Psoas muscle (tissue), 8 donors: ENCODE data around the gene ZNF460. TPM values are rescaled to one million over a fixed set of nuclear protein-coding genes. Genes with fewer than 3 reads are reported as not detected.

ENCODE experiments used
- ATAC-seq, 4 donors: fragments of 200-7000 bp; cut with Tn5 transposase; one replicate each; pipeline ENCODE4 v1.9.1; 2020; ENCODE audit warnings: moderate library complexity in 3 of 4, mild to moderate bottlenecking in 2 of 4
- DNase-seq, 2 donors: peaks; one replicate each; pipeline ENCODE4 v3.0.0-alpha.2; 2020
- H3K27ac ChIP-seq: fragments of 200-600 bp; one replicate; pipeline ENCODE4 v1.8.0; 2022
- H3K27me3 ChIP-seq, 3 donors: fragments of 200-600 bp in 1 of 3; one replicate each; pipeline versions ENCODE4 v1.6.1 to v1.8.0; 2013 to 2022; ENCODE audit warnings: low read length in 2 of 3, mild to moderate bottlenecking in 2 of 3, moderate library complexity in 1 of 3; ENCODE audit not compliant: insufficient read depth in 3 of 3
- H3K36me3 ChIP-seq, 2 donors: fragments of 200-600 bp in 1 of 2; one replicate each; pipeline versions ENCODE4 v1.6.1 to v1.8.0; 2013 to 2022; ENCODE audit warnings: low read depth in 1 of 2, mild to moderate bottlenecking in 1 of 2, moderate library complexity in 1 of 2; ENCODE audit not compliant: insufficient read depth in 1 of 2
- H3K4me1 ChIP-seq: fragments of 200-600 bp; one replicate; pipeline ENCODE4 v1.8.0; 2022
- H3K4me3 ChIP-seq: fragments of 200-600 bp; one replicate; pipeline ENCODE4 v1.8.0; 2022; ENCODE audit warnings: mild to moderate bottlenecking
- H3K9me3 ChIP-seq: fragments of 200-600 bp; one replicate; pipeline ENCODE4 v1.8.0; 2022
- WGBS, 3 donors: extraction: QIAGEN DNeasy Blood & Tissue Kit; methylation state at CpG; one replicate each; pipeline versions ENCODE4 v1.1.6 to v1.1.7; 2013; 5-methylcytosine and 5-hydroxymethylcytosine counted together
- intact Hi-C, 2 donors: fragments of 100-400 bp; cut with DNase I; formaldehyde crosslinking; loops; one replicate each; pipeline versions ENCODE4 v1.11.0 to v1.14.2; 2022
- polyA plus RNA-seq, 3 donors: library from polyadenylated mRNA; stranded (reverse); fragments of 200-250 nt; gene quantifications; one replicate each; pipeline ENCODE4 v1.2.3, GENCODE V29; 2013
- total RNA-seq, 4 donors: library from RNA; stranded (reverse); fragmentation: NEBNext Ultra II Directional in 2 of 4; extraction: Animal tissue kit (Norgen Biotek cat#: 25700) in 2 of 4; gene quantifications; one replicate each; pipeline versions ENCODE4 v1.2.1 to v1.2.4, GENCODE V29; 2021 to 2023
- TF ChIP-seq, protein P1 (sequence below): fragments of 200-600 bp; IDR thresholded peaks from one replicate; pipeline ENCODE4 v1.8.0; 2022; ENCODE audit warnings: antibody characterized with exemption
- donor health status: healthy with polysubstance abuse.
- donor health status: DM: no; HTN: no; CAD: no; lungs with moderate emphysema.
- donor health status: Bipolar disorder and iron deficiency.
- donor health status: healthy.
- donor health status: DM: yes; HTN: yes; CAD: no.
- donor health status: DM: no; HTN: no; CAD: no.
- donor health status: DM: no; HTN: no; CAD: no.
- donor health status: DM: yes; HTN: yes; CAD: no.

The ZNF460 gene
- total and polyA plus RNA-seq, 7 donors: 1.0 to 54.0 (median 30.1) TPM

DNA sequence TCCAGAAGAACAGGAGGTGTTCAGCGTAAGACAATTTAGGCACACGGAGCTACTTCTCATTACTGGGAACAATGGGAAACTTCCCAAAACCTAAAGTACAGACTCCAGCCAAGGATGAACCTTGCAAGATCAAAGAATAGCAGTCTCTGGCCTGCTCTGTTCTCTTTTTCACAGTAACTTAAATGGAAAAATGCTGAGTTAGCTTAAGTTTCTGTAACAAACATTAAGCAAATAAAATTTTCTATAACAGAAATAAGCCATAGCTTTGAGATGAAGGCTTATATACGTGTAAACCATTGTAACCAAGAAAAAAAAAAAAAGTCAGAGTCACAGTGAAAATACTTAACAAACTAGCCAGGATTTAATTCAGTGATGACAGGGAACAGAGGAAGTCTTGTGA, 18.2 kb upstream of the ZNF460 start:
- Histone ChIP-seq H3K4me1 (no peaks in the 10 kb centered on the region), H3K27me3 (no peaks in the 10 kb centered on the region), H3K4me3 (no peak overlapping the region), H3K27ac (no peak overlapping the region), H3K36me3 (peaks cover 3 to 29% of the 10 kb centered on the region in 2 donors), H3K9me3 (no peaks in the 10 kb centered on the region)
- no peak for DNase-seq
- TF ChIP-seq, protein P1, sequence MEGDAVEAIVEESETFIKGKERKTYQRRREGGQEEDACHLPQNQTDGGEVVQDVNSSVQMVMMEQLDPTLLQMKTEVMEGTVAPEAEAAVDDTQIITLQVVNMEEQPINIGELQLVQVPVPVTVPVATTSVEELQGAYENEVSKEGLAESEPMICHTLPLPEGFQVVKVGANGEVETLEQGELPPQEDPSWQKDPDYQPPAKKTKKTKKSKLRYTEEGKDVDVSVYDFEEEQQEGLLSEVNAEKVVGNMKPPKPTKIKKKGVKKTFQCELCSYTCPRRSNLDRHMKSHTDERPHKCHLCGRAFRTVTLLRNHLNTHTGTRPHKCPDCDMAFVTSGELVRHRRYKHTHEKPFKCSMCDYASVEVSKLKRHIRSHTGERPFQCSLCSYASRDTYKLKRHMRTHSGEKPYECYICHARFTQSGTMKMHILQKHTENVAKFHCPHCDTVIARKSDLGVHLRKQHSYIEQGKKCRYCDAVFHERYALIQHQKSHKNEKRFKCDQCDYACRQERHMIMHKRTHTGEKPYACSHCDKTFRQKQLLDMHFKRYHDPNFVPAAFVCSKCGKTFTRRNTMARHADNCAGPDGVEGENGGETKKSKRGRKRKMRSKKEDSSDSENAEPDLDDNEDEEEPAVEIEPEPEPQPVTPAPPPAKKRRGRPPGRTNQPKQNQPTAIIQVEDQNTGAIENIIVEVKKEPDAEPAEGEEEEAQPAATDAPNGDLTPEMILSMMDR: no peak
- WGBS, 3 donors: 87 to 91% (median 90%) methylated on average over 3 of the region's 3 CpGs
- intact Hi-C loops: no loop called here
- ATAC-seq: no peak

DNA sequence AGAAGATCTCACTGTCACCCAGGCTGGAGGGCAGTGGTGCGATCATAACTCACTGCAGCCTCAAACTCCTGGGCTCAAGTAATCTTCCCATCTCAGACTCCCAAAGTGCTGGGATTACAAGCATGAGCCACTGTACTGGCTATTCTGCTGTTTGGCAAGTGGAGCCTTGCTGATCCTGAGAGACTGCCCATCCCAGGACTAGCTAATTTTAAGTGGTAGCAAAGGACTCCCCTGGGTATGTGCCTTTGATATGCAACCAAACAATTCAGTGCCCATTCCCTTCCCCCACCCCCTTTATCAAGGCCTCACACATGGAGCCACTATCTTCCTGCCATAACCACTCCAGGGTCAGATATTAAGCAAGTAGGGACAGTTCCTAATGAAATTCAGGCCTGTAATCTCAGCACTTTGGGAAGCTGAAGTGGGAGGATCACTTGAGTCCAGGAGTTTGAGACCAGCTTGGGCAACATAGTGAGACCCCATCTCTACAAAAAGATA, 17.0 kb upstream of the ZNF460 start:
- intact Hi-C loops: no loop called here
- TF ChIP-seq, protein P1: no peak
- no peak overlapping the region for H3K4me3 ChIP-seq
- DNase-seq (no peak), ATAC-seq (no peak)
- no peaks in the 10 kb centered on the region for H3K4me1 ChIP-seq
- 86 to 95% (median 88%) methylated on average over 1 of the region's 1 CpG for WGBS, 3 donors
- no peaks in the 10 kb centered on the region for H3K27me3 ChIP-seq
- no peak overlapping the region for H3K27ac ChIP-seq
- no peaks in the 10 kb centered on the region for H3K9me3 ChIP-seq
- peaks cover 3 to 27% of the 10 kb centered on the region in 2 donors for H3K36me3 ChIP-seq

DNA sequence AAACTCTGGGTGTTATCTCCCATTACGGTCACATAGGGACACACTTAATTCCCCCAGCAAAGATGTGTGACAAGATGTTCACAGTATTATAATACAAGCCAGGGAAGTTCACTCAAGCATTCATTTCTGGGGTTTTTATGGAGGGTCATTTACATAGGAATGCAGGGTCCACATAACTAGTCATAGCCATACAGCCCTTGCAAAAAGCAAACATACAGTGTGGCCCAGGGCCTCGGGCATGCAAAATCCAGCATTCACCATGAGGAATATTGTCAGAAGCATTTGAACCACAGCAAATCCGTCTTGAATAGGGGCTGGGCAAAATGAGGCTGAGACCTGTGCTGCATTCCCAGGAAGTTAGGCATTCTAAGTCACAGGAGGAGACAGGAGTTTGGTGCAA, 13.0 kb upstream of the ZNF460 start:
- DNase-seq (no peak), ATAC-seq (no peak)
- H3K4me1 ChIP-seq: no peaks in the 10 kb centered on the region
- intact Hi-C loops: no loop called here
- TF ChIP-seq, protein P1: no peak
- H3K36me3 ChIP-seq: peaks cover 0 to 14% of the 10 kb centered on the region in 2 donors
- H3K4me3 ChIP-seq: no peak overlapping the region
- WGBS, 3 donors: 82 to 90% (median 90%) methylated on average over 3 of the region's 3 CpGs
- H3K9me3 ChIP-seq: no peaks in the 10 kb centered on the region
- H3K27me3 ChIP-seq: no peaks in the 10 kb centered on the region
- H3K27ac ChIP-seq: no peak overlapping the region

DNA sequence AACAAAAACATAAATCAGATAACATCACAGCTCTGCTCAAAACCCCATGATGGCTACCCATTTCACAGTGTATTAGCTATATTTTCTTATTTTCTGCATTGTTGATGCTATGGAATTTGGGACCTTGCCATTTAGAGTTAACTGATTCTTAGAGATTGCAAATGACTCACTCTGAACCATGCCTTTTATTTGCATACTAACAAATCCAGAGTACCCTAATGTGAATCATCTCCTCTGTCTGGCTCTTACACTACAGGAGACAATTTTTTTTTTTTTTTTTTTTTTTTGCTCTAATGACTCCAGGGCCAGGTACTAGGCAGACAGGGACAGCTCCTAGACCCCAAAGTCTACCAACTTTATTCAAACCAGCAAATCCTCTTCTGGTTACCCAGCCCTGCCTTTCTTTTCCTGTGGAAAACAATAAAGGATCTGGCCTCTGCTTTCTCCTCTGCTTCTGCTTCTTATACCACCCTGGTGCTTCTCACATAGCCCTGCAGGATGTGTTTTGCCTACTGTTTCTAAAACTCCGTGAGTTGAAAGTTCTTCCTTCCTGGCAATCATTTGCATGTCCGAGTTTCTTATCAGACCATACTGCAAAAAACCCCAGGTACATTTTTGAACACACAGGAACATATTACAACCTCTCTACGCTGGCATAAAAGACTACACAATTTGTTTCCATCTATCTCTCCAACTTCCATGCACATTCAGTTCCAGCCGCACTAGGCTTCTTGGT, 10.6 kb upstream of the ZNF460 start:
- no peaks in the 10 kb centered on the region for H3K9me3 ChIP-seq
- ATAC-seq (no peak), DNase-seq (no peak)
- TF ChIP-seq, protein P1: no peak
- no peak overlapping the region for H3K27ac ChIP-seq
- intact Hi-C loops: no loop called here
- H3K4me1 ChIP-seq: no peaks in the 10 kb centered on the region
- 81 to 94% (median 85%) methylated on average over 4 of the region's 4 CpGs for WGBS, 3 donors
- H3K4me3 ChIP-seq: no peak overlapping the region
- H3K36me3 ChIP-seq: peaks cover 0 to 31% of the 10 kb centered on the region in 2 donors
- H3K27me3 ChIP-seq: no peaks in the 10 kb centered on the region
